ENCODE results near the gene NSUN5.
"Not testable (repeated sequence)": the region's sequence is repeated elsewhere in the genome, so short reads cannot be mapped to it uniquely, and the experiment has no call there.

The NSUN5 gene

GRCh38 chr7:73314271-73314670 is 5.6 kb upstream of the NSUN5 start:
- Histone ChIP-seq H3K9me3 (no peaks in the 10 kb centered on the region), H3K27ac (no peak overlapping the region), H3K4me2 (no peak overlapping the region), H3K27me3 (no peaks in the 10 kb centered on the region), H3K4me3 (no peak overlapping the region), H3K9ac (no peak overlapping the region), H4K20me1 (no peaks in the 10 kb centered on the region), H3K36me3 (no peaks in the 10 kb centered on the region), H3K4me1 (peaks cover 5% of the 10 kb centered on the region)
- TF ChIP-seq Cebpa-rat (IDR thresholded peaks at IDR 0.05): no peak

- H3K4me1 ChIP-seq: peaks cover 10% of the 10 kb centered on the region
- H3K36me3 ChIP-seq: no peaks in the 10 kb centered on the region
- no peak overlapping the region for H3K4me2 ChIP-seq
- H3K4me3 ChIP-seq: no peak overlapping the region
- H3K9me3 ChIP-seq: no peaks in the 10 kb centered on the region
- H3K9ac ChIP-seq: no peak overlapping the region
- H3K27me3 ChIP-seq: no peaks in the 10 kb centered on the region
- no peak for TF ChIP-seq Cebpa-rat (IDR thresholded peaks at IDR 0.05)
- H3K27ac ChIP-seq: no peak overlapping the region
- H4K20me1 ChIP-seq: no peaks in the 10 kb centered on the region
Measured at GRCh38 chr7:73313521-73313906, 4.9 kb upstream of the NSUN5 start.

GRCh38 chr7:73312831-73313520 is 4.3 kb upstream of the NSUN5 start:
- no peaks in the 10 kb centered on the region for H3K36me3 ChIP-seq
- peaks cover 12% of the 10 kb centered on the region for H3K4me1 ChIP-seq
- no peak overlapping the region for H3K9ac ChIP-seq
- no peak for TF ChIP-seq Cebpa-rat (IDR thresholded peaks at IDR 0.05)
- H3K4me2 ChIP-seq: no peak overlapping the region
- no peak overlapping the region for H3K27ac ChIP-seq
- H3K9me3 ChIP-seq: no peaks in the 10 kb centered on the region
- H3K27me3 ChIP-seq: no peaks in the 10 kb centered on the region
- H4K20me1 ChIP-seq: no peaks in the 10 kb centered on the region
- no peak overlapping the region for H3K4me3 ChIP-seq

- H3K36me3 ChIP-seq: peaks cover 11% of the 10 kb centered on the region
Measured at GRCh38 chr7:73311421-73311820, 2.8 kb upstream of the NSUN5 start.

GRCh38 chr7:73308074-73308664 is 457 bp downstream of the NSUN5 start:
- Histone ChIP-seq H3K4me3 (peak overlapping the region; percentile 76), H3K27ac (peak overlapping the region; percentile 81), H3K4me2 (peak overlapping the region; percentile 73), H3K9ac (peak overlapping the region; percentile 87), H3K36me3 (peaks cover 36% of the 10 kb centered on the region), H4K20me1 (no peaks in the 10 kb centered on the region), H3K4me1 (peaks cover 49% of the 10 kb centered on the region), H3K9me3 (no peaks in the 10 kb centered on the region), H3K27me3 (no peaks in the 10 kb centered on the region)
- TF ChIP-seq Cebpa-rat (IDR thresholded peaks at IDR 0.05): no peak

More at GRCh38 chr7:73311421-73311820, 2.8 kb upstream of the NSUN5 start:
- not testable (repeated sequence) for H3K27me3 ChIP-seq, H3K4me2 ChIP-seq, H3K4me3 ChIP-seq, H3K27ac ChIP-seq, H3K9me3 ChIP-seq, H4K20me1 ChIP-seq, H3K9ac ChIP-seq
- peaks cover 26% of the 10 kb centered on the region for H3K4me1 ChIP-seq

- no peaks in the 10 kb centered on the region for H4K20me1 ChIP-seq
- H3K4me3 ChIP-seq: peak overlapping the region; percentile 76
- H3K4me1 ChIP-seq: peaks cover 49% of the 10 kb centered on the region
- peak overlapping the region; percentile 87 for H3K9ac ChIP-seq
- peaks cover 42% of the 10 kb centered on the region for H3K36me3 ChIP-seq
- no peak overlapping the region for H3K27ac ChIP-seq
- H3K27me3 ChIP-seq: no peaks in the 10 kb centered on the region
- H3K4me2 ChIP-seq: peak overlapping the region; percentile 73
- TF ChIP-seq Cebpa-rat (IDR thresholded peaks at IDR 0.05): no peak
- H3K9me3 ChIP-seq: no peaks in the 10 kb centered on the region
Measured at GRCh38 chr7:73307436-73307835, 1.2 kb downstream of the NSUN5 start.

GRCh38 chr7:73304612-73305387 is 3.8 kb downstream of the NSUN5 start:
- H3K4me3 ChIP-seq: not testable (repeated sequence)

GRCh38 chr7:73304071-73304470 is 4.6 kb downstream of the NSUN5 start:
- Histone ChIP-seq H3K9ac (no peak overlapping the region), H3K36me3 (peaks cover 42% of the 10 kb centered on the region), H3K9me3 (no peaks in the 10 kb centered on the region), H3K4me3 (no peak overlapping the region), H3K27me3 (no peaks in the 10 kb centered on the region), H3K27ac (peak overlapping the region; percentile 46; the same call in 1 of the 2 replicates), H4K20me1 (no peaks in the 10 kb centered on the region), H3K4me2 (peak overlapping the region; percentile 51; the same call in 1 of the 2 replicates), H3K4me1 (peaks cover 57% of the 10 kb centered on the region)
- TF ChIP-seq Cebpa-rat (IDR thresholded peaks at IDR 0.05): no peak

More at GRCh38 chr7:73304612-73305387, 3.8 kb downstream of the NSUN5 start:
- Histone ChIP-seq H3K4me2 (peak overlapping the region; percentile 51), H3K9ac (0 out of 2 replicates have a peak overlapping the region, but pooled peaks have one; percentile 38), H3K27ac (peak overlapping the region; percentile 46; the same call in 1 of the 2 replicates), H3K36me3 (peaks cover 42% of the 10 kb centered on the region), H3K4me1 (peaks cover 58% of the 10 kb centered on the region)
- not testable (repeated sequence) for H3K9me3 ChIP-seq, H3K27me3 ChIP-seq, H4K20me1 ChIP-seq

- H4K20me1 ChIP-seq: no peaks in the 10 kb centered on the region
- peaks cover 42% of the 10 kb centered on the region for H3K36me3 ChIP-seq
- no peak overlapping the region for H3K27ac ChIP-seq
- H3K9ac ChIP-seq: no peak overlapping the region
- no peaks in the 10 kb centered on the region for H3K27me3 ChIP-seq
- no peak for TF ChIP-seq Cebpa-rat (IDR thresholded peaks at IDR 0.05)
- H3K4me3 ChIP-seq: no peak overlapping the region
- H3K9me3 ChIP-seq: no peaks in the 10 kb centered on the region
- H3K4me1 ChIP-seq: peaks cover 55% of the 10 kb centered on the region
- H3K4me2 ChIP-seq: no peak overlapping the region
Measured at GRCh38 chr7:73303546-73303945, 5.1 kb downstream of the NSUN5 start.

GRCh38 chr7:73302846-73303245 is 5.8 kb downstream of the NSUN5 start:
- H3K9ac ChIP-seq, H3K4me2 ChIP-seq, H3K27me3 ChIP-seq, H4K20me1 ChIP-seq, H3K27ac ChIP-seq, H3K9me3 ChIP-seq, H3K4me3 ChIP-seq: not testable (repeated sequence)
- Histone ChIP-seq H3K4me1 (peaks cover 52% of the 10 kb centered on the region), H3K36me3 (peaks cover 42% of the 10 kb centered on the region)

GRCh38 chr7:73301108-73301507 is 7.5 kb downstream of the NSUN5 start:
- H4K20me1 ChIP-seq, H3K4me2 ChIP-seq, H3K9me3 ChIP-seq, H3K27me3 ChIP-seq, H3K27ac ChIP-seq, H3K4me3 ChIP-seq, H3K9ac ChIP-seq: not testable (repeated sequence)
- Histone ChIP-seq H3K4me1 (peaks cover 40% of the 10 kb centered on the region), H3K36me3 (peaks cover 28% of the 10 kb centered on the region)

- peaks cover 21% of the 10 kb centered on the region for H3K36me3 ChIP-seq
- not testable (repeated sequence) for H3K27me3 ChIP-seq, H3K9ac ChIP-seq, H3K9me3 ChIP-seq, H3K27ac ChIP-seq, H3K4me3 ChIP-seq, H4K20me1 ChIP-seq
- peaks cover 27% of the 10 kb centered on the region for H3K4me1 ChIP-seq
- peak overlapping the region; percentile 39 for H3K4me2 ChIP-seq
Measured at GRCh38 chr7:73299812-73300211, 8.8 kb downstream of the NSUN5 start.

- peaks cover 19% of the 10 kb centered on the region for H3K4me1 ChIP-seq
- not testable (repeated sequence) for H3K27me3 ChIP-seq, H4K20me1 ChIP-seq, H3K4me2 ChIP-seq, H3K9ac ChIP-seq, H3K27ac ChIP-seq, H3K9me3 ChIP-seq, H3K36me3 ChIP-seq, H3K4me3 ChIP-seq
Measured at GRCh38 chr7:73297706-73298105, 10.9 kb downstream of the NSUN5 start.

- not testable (repeated sequence) for H3K4me3 ChIP-seq, H3K27me3 ChIP-seq, H4K20me1 ChIP-seq, H3K36me3 ChIP-seq, H3K27ac ChIP-seq, H3K4me2 ChIP-seq, H3K9ac ChIP-seq, H3K9me3 ChIP-seq
- H3K4me1 ChIP-seq: peaks cover 19% of the 10 kb centered on the region
Measured at GRCh38 chr7:73297235-73297634, 11.4 kb downstream of the NSUN5 start.

Measured in BLaER1 (cell line).